OCI-LY1 (cell line): Measurements from ENCODE around the gene PCP4L1.
"Not testable (repeated sequence)": the region's sequence is repeated elsewhere in the genome, so short reads cannot be mapped to it uniquely, and the experiment has no call there.

ENCODE experiments used
- EZH2 ChIP-seq: fragments of 200-600 bp; sonication (generic), shearing (Covaris generic); IDR thresholded peaks from 2 replicates; pipeline ENCODE4 v1.8.0; 2017; ENCODE audit warnings: borderline replicate concordance, mixed run types, mild to moderate bottlenecking, antibody characterized with exemption, low read length, moderate library complexity, mixed read lengths
- TF ChIP-seq, protein P1 (sequence below): fragments of 200-600 bp; sonication (generic), shearing (Covaris generic); IDR thresholded peaks from 2 replicates; pipeline ENCODE4 v1.5.1; 2017; ENCODE audit warnings: mild to moderate bottlenecking, antibody characterized with exemption, low read length, moderate library complexity, mixed read lengths

DNA sequence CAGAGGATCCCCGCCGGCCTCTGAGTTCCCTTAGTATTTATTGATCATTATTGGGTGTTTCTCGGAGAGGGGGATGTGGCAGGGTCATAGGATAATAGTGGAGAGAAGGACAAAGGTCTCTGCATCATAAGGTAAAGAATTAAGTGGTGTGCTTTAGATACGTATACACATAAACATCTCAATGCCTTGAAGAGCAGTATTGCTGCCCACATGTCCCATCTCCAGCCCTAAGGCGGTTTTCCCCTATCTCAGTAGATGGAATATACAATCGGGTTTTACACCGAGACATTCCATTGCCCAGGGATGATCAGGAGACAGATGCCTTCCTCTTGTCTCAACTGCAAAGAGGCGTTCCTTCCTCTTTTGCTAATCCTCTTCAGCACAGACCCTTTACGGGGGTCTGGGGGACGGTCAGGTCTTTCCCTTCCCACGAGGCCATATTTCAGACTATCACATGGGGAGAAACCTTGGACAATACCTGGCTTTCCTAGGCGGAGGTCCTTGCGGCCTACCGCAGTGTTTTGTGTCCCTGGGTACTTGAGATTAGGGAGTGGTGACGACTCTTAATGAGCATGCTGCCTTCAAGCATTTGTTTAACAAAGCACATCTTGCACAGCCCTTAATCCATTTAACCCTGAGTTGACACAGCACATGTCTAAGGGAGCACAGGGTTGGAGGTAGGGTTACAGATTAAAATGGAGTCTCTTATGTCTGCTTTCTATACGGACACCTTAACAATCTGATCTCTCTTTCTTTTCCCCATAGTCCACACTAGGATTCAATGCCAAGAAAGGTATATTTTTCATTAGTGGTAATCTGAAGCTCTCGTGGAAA, 57.5 kb downstream of the PCP4L1 start:
- TF ChIP-seq, protein P1, sequence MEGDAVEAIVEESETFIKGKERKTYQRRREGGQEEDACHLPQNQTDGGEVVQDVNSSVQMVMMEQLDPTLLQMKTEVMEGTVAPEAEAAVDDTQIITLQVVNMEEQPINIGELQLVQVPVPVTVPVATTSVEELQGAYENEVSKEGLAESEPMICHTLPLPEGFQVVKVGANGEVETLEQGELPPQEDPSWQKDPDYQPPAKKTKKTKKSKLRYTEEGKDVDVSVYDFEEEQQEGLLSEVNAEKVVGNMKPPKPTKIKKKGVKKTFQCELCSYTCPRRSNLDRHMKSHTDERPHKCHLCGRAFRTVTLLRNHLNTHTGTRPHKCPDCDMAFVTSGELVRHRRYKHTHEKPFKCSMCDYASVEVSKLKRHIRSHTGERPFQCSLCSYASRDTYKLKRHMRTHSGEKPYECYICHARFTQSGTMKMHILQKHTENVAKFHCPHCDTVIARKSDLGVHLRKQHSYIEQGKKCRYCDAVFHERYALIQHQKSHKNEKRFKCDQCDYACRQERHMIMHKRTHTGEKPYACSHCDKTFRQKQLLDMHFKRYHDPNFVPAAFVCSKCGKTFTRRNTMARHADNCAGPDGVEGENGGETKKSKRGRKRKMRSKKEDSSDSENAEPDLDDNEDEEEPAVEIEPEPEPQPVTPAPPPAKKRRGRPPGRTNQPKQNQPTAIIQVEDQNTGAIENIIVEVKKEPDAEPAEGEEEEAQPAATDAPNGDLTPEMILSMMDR: not testable (repeated sequence)
- TF ChIP-seq EZH2: not testable (repeated sequence)
